IPS-NIHi7 (cell line): Measurements from ENCODE around the gene UBAP2L.
A peak's percentile ranks its signal among the peaks of the same experiment; 100 is the strongest.
"Not testable (repeated sequence)": the region's sequence is repeated elsewhere in the genome, so short reads cannot be mapped to it uniquely, and the experiment has no call there.

ENCODE experiments used
- DNase-seq: peaks from one replicate; pipeline ENCODE4 v3.0.0; 2012; ENCODE audit warnings: mixed read lengths; ENCODE audit errors: extremely low spot score

The UBAP2L gene

DNA sequence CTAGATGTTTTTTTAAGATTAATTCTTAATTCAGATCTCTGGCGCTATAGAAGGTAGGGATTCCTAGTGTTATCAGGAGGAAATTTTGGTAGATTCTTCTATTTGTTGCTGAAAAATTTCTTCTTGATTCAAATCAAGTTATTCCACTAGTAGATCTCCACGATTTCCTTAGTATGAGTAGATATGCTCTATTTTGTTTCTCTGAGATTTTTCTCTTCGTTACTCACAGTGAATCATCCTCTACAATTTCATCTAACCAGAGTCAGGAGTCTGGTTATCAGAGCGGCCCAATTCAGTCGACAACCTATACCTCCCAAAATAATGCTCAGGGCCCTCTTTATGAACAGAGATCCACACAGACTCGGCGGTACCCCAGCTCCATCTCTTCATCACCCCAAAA, 32.9 kb downstream of the UBAP2L start:
- no peak for DNase-seq

DNA sequence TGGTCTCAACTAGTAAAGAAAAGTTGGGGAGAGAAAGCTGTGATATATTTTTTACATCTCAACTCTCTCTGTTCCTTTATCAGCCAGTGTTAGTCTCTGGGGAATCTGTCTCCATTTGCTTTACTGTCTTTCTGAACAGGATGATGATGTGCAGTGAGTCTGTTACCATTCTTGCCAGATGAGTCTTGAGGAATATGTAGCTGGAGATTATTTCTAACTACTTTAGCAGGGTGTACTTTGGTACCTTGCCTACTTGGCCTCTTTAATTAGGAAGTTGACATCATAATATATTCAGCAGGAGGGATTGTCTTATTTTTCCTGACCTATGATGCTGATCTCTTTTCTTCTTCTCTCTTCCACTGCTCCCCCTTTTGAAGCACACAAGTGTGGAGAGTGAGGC, 35.9 kb downstream of the UBAP2L start:
- no peak for DNase-seq

DNA sequence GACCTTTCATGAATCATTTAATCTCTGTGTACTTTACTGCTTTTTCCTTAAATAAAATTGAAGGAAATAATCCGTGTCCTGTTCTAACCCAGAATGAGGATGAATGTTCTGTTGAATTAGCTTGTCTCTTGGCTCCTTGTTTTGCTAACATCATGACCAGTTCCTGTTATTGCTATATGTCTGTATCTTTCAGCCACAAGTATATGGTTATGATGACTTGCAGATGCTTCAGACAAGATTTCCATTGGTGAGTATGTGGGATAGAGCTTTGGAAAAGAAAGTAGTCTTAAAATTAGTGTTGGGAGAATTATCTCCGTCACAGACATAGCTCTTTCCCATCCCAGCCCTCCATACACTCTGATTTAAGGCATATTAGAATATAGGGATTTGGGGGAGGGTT, 38.0 kb downstream of the UBAP2L start:
- no peak for DNase-seq

DNA sequence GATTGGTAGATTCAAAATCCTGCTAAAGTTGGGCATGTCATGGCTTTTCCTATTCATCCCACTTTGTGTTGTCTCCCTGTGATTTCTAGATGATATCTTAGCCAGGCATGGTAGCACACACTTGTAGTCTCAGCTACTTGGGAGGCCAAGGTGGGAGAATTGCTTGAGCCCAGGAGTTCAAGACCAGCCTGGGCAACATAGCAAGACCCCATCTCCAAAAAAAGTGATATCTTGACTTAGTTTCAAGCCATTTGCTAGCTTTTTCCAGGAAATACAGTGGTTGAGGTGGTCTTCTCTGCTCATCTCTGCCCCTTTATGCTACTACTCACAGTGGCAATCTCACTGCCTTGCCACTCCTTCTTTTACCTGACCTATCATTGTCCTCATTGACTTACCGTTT, 39.4 kb downstream of the UBAP2L start:
- DNase-seq: no peak

DNA sequence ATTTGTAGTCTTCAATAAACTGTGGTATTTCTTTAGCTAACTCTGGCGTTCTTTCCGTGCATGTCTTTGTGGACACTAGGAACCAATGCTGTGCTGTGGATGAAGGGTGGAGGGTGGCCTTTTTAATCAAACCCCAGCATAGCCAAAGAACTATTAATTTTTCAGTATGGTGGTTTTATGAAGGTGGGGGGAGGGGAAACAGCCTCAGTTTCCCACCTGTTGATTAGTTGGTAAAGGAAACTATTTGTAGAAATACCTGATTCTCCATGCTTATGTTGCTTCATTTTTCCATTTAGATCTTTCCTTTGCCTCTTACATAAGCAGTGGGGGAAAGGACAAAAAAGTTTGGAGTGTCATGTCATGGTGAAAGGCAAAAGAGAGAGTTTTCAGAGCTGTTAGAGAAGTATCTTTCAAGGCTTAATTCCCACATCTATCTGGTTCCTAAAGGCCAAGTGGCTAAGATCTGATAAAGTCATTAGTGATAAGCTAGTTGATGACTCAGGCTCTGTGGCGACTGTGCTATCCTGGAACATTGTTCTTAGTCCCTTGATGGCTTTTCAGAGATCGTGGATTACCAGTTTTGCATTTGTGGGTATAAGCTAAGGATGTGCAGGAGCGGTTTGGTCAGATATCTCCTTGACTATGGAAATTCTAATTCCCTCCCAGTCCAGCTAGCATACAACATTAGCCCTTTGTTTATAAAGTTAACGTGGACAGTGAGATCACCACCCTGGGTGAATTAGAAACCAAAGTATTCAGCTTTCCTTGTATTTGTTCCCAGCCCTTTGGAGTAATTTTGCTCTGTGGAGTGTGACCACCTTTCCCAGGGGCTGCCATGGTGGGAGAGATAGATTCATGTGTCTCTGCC, 42.9 kb downstream of the UBAP2L start:
- no peak for DNase-seq

DNA sequence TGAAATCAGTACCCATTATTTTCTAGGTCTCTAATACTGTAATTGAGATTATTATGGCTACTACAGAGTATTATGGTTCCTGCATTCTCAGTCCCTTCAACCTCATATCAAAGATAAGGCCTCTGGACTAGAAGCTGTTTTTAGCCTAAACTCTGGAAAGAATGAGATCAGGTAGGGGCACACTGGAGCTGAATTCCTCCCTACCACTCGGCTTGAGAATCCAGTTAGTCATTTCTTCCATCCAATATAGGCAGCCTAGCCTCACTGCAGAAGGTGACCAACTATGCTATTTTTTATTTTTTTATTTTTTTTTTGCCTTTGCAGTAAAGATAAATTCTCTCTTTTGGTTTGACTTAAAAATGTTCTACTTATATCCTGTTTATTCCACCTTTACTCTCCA, 43.7 kb downstream of the UBAP2L start:
- no peak for DNase-seq

DNA sequence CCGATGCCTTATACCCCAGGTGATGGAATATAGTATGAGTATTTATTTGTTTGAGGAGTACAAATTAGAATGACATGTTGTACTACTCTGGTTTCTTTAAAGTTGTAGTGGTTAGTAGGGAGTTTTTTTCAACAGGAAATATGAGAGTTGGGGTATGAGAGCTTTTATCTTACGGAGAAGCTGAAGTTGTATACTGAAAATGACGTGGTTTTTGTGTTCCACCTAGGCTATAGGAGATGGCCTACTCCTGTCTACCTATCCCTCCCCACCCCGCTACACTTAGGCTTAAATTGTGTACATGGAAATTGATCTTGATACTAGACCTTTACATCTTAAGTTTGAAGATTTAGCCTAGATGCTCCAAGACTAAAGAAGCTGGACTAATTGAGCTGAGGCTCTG, 44.8 kb downstream of the UBAP2L start:
- no peak for DNase-seq

DNA sequence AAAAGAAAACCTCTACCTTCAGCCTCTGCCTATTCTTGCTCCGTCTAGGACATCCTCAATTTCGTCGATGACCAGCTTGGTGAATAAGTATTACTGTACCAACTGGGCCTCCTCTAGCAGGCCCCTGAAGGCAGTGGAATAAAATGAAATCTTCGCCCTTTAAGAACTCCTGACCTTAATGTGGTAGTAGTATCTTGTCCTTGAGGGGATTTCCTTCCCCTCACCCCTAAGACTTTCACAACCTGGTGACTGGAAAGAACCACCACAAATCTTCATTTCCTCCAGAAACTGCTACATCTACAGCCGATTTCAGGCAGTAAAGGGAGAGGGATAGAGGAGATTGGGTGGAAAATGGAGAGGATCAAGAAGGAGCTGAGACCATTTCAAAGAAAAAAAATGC, 50.1 kb downstream of the UBAP2L start:
- DNase-seq: no peak

DNA sequence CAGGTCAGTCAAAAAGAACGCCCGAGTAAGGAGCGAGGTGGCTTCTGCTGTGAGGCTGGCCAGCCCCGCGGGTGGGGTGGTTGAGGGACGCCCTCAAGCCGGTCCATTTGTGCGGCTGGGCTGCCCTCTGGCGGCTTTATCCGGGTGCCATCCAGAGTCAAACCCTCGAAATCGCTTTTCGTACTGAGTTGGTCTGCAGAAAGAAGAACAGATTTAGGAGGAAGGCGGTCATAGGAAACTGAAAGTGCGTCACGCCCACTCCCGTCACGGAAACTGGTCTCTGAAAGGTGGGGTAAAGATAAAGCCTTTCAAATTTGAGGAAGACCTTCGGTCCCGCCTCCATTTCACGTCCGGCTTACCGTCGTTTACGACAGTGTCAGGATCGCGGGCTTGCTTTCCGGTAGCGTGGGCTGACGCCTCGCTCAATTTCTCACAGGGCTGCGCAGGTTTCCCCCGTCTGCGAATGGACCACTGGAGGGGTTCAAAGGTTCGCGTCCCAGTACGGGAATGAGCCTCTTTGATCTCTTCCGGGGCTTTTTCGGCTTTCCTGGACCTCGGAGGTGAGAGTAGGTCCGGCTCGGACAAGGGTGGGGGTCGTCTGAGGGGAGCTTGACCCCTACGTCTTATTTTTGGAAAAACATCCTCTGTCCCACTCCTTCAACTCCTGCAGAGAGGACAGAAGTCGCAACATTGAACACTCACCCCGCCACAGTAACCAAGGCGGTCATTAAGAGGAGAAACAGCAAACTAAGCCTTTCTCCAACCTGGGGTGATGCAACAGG, 51.7 kb downstream of the UBAP2L start, which contains the start of gene HAX1:
HAX1 (plus strand) TSS at position 413 of the 782 bp plus-strand sequence; CDS start at position 508, 95 bp downstream.
- DNase-seq: peak; percentile 93

DNA sequence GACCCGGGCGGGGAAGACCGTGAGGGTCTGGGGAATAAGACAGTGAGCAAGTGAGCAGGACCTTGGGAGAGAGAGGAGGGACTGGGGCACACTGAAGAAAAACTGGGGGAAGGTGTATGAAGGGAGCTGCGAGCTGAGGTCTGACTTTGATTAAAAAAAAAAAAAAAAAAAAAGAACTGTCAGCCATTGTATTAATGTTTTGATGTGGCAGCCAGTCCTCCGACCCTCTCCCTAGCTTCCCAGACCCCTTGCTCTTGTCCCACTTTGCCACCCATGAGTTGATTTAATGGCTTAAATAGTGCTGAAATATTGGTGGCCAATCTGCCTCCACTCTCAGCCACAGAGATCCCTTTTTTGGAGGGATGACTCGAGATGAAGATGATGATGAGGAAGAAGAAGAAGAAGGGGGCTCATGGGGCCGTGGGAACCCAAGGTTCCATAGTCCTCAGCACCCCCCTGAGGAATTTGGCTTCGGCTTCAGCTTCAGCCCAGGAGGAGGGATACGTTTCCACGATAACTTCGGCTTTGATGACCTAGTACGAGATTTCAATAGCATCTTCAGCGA, 52.3 kb downstream of the UBAP2L start:
- no peak for DNase-seq

DNA sequence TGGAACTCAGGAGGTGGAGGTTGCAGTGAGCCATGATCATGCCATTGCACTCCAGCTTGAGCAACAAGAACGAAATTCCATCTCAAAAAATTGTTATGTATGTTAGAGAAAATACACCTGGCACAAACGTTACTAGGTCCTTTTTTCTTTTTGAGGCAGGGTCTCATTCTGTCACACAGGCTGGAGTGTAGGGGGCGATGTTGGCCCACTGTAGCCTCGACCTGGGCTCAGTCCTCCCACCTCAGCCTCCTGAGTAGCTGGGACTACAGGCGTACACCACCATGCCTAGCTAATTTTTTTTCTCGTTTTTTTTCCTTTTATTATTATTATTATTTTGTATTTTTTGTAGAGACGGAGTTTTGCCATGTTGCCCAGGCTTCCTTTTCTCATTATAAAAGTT, 56.0 kb downstream of the UBAP2L start:
- no peak for DNase-seq

DNA sequence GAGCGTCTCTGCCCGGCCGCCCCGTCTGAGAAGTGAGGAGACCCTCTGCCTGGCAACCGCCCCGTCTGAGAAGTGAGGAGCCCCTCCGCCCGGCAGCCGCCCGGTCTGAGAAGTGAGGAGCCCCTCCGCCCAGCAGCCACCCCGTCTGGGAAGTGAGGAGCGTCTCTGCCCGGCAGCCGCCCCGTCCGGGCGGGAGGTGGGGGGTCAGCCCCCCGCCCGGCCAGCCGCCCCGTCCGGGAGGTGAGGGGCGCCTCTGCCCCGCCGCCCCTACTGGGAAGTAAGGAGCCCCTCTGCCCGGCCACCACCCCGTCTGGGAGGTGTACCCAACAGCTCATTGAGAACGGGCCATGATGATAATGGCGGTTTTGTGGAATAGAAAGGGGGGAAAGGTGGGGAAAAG, 66.8 kb downstream of the UBAP2L start:
- DNase-seq: not testable (repeated sequence)

DNA sequence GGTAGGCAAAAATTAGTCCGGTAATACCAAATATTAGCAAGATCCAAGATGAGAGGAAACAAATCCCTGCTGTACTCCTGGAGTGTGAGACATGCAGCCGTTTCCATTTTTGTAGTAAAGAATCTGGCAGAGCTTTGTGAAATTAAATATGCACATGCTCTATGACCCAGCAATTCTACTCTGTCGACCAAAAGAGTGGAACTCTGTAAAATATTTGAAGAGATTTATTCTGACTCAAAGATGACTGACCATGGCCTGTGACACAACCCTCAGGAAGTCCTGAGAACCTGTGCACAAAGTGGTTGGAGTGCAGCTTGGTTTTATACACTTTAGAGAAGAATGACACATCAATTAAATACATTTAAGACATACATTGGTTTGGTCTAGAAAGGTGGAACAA, 67.9 kb downstream of the UBAP2L start:
- DNase-seq: no peak

DNA sequence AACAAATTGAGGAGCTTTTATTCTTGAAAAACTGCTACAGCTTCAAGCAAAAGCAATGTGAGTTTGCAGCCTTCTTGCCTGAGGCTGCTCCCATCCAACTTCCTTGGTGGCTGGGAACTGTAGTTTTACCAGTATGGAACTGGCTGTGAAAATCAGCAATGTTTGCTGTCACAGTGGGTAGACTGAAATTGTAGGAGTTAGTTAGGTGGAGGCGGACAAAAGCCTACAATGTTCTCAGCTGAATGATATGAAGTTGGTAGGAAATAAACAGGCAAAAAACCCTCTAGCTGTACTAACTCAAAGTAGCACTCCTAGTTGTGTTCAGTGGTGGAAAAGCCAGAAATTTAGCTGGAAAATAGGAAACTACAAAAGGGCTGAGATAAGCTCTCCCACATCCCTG, 70.2 kb downstream of the UBAP2L start:
- DNase-seq: no peak

DNA sequence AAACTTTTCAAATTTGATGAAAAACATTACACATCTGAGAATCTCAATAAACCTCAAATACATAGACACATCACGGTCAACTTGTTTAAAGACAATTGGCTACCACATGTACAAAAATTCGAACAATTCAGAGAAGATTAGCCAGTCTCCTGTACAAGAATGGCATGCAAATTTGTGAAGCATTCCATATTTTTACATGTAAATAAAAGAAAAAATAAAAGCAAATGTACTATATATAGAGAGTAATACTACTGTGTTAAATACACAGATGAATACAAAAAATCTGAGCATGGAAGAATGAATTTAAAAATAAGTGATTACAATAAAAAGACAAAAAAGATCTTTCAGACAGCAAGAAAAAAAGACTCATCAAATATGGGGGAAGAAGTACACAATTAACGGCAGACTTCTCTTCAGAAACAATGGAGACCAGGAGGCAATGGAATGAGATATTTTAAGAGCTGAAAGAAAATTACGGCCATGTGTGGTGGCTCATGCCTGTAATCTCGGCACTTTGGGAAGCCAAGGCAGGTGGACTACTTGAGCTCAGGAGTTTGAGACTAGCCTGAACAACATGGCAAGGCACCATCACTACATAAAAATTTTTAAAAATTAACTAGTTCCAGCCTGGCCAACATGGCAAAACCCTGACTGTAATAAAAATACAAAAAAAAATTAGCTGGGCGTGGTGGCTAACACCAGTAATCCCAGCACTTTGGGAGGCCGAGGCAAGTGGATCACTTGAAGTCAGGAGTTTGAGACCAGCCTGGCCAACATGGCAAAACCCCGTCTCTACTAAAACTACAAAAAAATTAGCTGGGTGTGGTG, 74.9 kb downstream of the UBAP2L start:
- no peak for DNase-seq

DNA sequence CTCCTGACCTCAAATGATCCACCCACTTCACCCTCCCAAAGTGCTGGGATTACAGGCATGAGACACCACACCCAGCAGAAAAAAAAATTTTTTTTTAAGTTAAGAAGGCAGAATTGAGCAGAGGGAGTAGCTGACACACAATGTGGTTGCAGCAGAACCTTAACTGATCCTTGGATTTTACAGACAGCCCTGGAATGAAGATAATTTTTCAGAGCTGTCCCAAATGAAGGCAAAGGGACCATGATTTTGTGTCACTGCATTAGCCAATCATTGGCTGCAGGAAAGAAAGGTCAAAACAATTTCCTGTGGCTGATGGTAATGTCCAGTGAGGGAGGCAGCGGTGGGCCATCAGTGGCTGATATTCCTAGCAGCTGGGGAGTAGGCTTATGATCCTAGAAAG, 80.8 kb downstream of the UBAP2L start:
- DNase-seq: no peak

DNA sequence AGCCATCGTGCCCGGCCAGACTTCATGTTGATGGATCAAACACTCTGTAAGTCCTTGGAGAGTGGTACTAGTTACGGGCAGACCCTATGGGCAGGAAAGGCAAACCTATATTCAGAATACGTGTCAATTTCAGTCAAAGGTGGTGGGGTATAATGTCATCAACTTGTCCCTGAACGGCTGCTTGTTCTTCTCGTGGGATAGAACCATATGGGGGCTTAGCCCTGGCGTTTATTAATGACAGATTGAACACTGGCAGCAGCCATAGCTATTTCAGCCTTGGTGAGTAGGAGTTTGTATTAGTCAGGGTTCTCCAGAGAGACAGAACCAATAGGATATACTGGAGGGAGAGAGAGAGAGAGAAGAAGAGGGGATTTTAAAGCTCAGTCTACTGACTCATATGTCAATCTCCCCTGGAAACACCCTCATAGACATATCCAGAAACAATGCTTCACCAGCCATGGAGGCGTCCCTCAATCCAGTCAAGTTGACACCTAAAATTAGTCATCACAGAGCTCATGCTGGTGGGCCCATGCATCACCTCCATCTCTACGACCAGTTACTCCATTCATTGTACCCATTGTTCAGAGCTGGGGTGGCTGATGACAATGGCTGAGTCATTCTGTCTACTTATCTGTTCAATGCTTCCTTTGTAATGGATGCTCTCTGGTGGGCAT, 84.0 kb downstream of the UBAP2L start:
- no peak for DNase-seq

DNA sequence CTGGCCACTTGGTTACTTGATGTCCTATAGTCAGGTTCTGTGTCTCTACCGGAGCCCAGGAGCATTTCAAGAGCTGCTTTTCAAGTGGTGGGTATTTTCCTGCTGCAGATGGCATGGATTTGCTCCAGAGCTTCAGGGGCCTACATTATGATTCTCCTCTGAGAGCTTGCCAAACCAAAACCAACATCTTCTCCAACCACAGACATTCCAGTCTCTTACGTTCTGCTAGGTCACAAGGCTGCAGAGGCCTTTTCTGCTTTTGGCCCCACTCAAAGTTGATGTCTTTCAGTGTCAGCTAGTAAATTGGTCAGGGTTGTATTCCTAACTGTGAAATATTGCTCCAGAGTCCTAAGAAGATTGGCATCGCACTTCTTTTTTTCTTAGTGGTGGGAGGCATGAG, 85.4 kb downstream of the UBAP2L start:
- no peak for DNase-seq

DNA sequence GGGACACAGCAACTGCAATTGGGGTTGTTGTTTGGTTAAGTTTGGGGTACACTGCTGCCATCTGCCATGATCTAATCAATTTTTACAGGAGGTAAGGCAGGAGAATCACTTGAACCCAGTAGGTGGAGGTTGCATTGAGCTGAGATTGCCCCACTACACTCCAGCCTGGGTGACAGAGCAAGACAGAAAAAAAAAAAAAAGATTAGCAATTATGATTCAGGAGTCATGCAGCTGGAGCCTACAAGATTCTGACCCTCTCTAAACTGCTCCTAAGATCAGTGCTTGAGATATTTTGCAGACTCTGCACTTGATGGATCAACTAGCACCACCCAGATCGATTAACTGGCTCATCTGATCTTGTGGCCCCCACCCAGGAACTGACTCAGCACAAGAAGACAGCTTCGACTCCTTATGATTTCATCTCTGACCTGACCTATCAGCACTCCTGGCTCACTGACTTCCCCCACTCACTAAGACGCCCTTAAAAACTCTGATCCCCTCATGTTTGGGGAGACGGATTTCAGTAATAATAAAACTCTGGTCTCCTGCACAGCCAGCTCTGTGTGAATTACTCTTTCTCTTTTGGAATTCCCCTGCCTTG, 87.0 kb downstream of the UBAP2L start:
- DNase-seq: not testable (repeated sequence)

DNA sequence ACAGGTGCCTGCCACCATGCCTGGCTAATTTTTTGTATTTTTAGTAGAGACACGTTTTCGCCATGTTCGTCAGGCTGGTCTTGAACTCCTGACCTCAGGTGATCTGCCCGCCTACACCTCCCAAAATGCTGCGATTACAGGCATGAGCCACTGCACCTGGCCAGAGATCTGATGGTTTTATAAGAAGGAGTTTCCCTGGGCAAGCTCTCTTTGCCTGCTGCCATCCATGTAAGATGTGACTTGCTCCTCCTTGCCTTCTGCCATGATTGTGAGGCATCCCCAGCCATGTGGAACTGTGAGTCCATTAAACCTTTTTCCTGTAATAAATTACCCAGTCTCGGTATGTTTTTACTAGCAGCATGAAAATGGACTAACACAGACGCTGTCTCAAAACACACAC, 88.4 kb downstream of the UBAP2L start:
- DNase-seq: not testable (repeated sequence)
